ENCODE data around the gene RALB.
"Not testable (repeated sequence)": the region's sequence is repeated elsewhere in the genome, so short reads cannot be mapped to it uniquely, and the experiment has no call there.

The RALB gene

GRCh38 chr2:120299561-120299960 is 46.9 kb downstream of the RALB start:
- no peak for DNase-seq

GRCh38 chr2:120300385-120300784 is 47.7 kb downstream of the RALB start:
- no peak for DNase-seq

GRCh38 chr2:120301284-120301683 is 48.6 kb downstream of the RALB start:
- no peak for DNase-seq

DNA sequence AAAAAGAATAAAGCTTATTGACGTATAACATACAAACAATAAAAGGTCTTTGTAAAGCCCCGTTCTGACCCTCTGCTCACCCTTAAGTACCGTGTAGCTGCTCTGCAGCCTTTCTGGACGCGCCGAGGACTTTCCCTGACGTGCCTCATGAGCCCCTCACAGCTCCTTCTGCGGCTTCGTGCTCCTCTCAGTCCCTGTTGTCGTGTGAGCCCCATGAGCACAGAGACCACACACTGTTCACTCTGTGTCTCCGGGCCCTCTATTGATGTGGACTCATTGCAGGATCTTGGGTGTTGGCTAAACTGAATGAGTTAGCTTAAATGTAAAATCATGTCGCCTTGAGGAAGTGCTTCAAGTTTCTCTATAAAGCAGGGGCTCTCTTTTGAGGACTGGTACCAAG is 49.6 kb downstream of the RALB start:
- DNase-seq: no peak

DNA sequence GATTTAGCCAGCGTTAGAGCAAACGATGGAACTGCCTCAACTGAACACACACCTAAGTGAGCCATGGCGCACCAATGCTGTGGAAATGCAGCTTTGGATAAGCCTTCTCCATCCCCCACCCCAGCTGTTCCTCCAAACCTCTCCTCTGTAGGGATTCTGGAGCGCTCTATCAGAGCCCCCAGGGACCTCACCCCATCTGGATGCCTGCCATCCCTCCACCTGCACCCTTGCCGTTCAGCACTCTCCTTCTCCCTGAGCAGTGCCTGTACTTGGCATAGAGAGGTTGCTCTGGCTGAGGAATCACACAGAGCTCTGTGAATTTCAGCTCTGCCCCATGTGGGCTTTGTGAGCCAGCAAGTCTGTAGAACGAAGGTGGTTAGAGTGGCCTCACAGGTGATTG is 50.5 kb downstream of the RALB start:
- DNase-seq: no peak

GRCh38 chr2:120305296-120305695 is 52.6 kb downstream of the RALB start:
- no peak for DNase-seq

DNA sequence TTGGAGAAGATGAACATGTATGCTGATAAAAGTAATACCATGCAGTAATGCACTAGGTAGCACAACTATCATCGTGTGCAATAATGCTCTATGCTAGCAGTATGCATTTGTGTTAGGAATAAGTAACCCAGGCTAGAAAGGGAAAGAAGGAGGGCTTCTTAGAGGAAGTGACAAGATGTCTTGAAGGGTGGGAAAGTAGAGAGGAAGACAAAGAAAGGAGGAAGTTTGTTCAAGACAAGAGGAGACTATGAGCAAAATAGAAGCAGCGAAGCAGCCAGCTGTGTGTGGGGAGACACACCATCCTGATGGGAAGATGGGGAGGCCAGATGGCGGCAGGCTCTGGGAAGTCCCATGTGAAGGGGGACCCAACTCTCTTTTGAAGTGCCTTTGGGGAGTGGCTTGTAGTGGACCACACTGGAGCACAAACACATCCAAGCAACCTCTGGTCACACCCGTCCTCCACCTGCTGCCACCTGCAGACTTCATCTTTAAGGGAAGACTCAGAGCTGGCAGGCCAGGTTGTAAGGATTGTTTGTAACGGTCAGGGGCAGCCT is 53.4 kb downstream of the RALB start:
- DNase-seq: no peak

DNA sequence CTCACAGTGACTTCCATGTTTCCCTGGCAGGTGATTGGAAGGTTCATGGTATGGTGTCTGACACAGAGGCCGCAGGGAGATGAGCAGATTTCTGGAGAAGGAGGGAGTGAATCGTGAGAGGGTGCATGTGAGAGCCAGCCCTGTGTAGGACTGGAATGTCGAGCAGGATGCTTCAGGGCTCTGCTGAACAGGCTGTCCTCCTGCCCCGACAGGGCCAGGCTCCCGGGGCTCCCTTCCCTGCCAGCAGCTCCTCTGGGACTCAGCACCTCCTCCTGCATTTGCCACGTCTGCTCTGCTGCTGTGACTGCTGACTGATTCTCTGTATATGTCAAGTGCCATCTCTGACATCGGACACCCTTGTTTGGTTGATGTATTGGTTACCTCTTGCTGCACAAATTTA is 54.8 kb downstream of the RALB start:
- DNase-seq: no peak

DNA sequence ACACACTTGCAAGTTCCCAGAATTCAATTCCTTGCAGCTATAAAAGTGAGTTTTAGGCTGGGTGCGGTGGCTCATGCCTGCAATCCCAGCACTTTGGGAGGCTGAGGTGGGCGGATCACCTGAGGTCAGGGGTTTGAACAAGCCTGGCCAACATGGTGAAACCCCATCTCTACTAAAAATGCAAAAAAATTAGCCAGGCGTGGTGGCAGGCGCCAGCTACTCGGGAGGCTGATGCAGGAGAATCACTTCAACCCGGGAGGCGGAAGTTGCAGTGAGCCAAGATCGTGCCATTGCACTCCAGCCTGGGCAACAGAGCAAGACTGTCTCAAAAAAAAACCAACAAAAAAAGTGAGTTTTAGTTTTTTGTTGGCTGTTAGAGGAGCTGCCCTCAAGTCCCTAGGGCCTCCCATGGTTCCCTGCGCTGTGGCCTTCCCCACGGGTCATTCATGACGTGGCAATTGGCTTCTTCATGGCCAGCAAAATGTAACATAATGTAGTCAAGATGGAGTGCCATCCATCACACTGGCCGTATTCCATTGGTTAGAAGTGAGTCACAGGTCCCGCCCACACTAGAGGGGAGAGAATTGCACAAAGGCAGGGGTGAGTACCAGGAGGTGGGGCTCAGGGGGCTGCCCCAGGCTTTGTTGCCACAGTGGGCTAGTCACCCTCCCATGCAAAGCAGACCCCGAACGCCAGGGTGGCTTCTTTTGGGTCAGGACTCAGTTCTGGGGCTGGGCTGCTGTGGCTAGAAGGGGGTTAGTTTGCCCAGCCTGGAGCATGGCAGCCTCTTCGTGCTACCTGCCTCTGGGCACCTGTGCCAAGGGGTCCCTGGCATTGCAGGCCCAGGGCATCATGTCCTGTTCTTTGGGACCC is 55.6 kb downstream of the RALB start:
- DNase-seq: no peak

GRCh38 chr2:120310136-120310535 is 57.5 kb downstream of the RALB start:
- no peak for DNase-seq

- DNase-seq: not testable (repeated sequence)
Measured at GRCh38 chr2:120310841-120311240, 58.2 kb downstream of the RALB start.

DNA sequence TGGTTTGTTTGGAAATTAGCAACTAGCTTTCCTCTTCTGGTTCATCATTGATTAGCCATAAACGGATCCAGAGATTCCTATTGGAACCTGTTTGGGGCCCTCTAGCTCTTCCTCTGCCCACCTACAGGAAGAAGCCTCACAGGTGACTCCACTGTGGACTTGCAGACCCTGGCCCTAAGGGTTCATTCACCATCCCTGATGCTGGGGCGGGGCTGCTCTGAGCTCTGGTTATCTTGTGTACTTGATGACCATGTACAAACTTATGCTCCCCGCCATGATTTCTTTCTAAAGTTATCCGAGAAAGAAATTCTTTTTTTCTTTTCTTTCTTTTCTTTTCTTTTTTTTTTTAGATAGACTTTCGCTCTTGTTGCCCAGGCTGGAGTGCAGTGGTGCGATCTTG is 59.4 kb downstream of the RALB start:
- DNase-seq: no peak

- DNase-seq: peak; percentile 45
Measured at GRCh38 chr2:120312860-120313694, 60.4 kb downstream of the RALB start.

GRCh38 chr2:120313695-120314615 is 61.3 kb downstream of the RALB start:
- DNase-seq: no peak

DNA sequence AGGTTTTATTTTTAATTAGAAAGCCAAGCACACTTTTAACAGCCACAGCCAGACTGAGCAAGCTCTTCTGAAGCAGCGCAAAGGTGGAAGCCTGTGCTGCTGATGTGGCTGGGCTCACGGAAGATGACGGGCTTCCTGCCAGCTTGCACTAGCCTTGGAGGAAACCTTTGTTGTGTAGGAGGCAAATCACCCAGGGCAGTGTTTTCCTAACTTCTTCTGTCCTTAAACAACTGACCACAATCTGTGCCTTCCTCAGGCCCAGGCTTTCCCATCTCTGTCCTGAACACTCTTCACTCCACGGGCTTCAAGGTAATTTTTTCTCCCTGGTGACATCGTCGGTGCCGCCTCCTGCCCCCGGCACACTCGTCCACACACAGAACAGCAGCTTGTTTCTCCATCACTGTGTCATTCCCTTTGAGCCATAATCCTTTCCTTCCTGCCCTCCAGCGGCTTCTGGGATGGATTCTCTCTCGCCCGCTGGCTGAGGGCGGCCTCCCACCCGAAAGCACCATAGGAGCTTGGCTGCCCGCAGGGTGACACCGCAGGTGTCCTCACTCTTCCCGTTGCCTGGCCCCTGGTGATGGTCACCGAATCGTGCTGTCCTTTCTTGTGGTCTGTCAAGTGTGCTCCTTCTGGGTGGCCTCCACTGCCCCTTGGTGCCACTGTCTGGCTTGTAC is 62.2 kb downstream of the RALB start:
- DNase-seq: peak; percentile 4

DNA sequence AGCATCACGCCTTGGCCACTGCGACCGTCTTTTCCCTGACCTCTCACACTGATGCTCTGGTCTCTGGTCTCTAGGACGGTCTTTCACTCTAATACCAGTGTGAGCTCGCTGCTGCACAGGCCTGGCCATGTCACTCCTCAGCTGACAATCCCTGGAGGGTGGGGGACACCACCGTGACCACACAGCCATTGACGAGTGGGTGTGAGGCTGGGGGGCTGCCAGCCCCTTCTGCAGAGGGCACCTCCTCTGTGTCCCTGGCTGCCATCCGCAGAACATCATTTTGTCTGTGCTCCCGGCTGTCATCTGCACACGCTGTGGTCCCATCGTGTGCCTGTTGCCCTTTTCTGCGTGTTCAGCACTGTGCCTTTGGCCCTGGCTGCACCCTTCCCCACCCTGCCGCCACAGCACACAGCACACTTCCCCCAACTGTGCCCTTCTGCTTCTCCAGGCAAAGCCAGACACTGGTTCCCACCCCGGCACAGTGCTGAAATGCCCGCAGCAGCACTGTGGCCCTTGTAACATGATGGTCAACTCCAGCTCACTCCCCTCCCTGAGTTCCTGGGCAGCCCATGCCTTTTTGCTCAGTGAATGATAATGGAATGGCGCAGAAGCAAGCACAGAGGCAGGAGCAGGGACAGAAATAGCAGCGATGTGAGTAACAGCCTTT is 62.8 kb downstream of the RALB start:
- no peak for DNase-seq

DNA sequence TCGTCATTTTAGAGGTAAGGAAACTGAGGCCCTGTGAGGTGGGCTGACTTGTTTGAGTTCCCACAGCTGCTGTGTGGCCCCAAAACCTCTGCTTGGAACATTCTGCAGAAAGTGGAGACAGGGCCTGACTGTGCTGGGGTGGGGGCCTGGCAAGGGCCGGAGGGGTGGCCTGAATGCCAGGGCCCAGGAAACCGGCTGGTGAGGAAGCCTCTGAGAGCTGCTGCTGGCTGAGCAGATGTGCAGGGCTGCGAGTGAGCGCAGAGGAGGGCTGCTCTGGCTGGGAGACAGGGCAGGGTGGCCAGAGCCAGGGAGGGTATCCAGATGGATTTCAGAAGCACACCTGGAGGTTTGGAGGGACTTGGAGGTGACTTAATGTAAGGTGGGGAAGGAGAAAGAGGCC is 63.4 kb downstream of the RALB start:
- DNase-seq: no peak

DNA sequence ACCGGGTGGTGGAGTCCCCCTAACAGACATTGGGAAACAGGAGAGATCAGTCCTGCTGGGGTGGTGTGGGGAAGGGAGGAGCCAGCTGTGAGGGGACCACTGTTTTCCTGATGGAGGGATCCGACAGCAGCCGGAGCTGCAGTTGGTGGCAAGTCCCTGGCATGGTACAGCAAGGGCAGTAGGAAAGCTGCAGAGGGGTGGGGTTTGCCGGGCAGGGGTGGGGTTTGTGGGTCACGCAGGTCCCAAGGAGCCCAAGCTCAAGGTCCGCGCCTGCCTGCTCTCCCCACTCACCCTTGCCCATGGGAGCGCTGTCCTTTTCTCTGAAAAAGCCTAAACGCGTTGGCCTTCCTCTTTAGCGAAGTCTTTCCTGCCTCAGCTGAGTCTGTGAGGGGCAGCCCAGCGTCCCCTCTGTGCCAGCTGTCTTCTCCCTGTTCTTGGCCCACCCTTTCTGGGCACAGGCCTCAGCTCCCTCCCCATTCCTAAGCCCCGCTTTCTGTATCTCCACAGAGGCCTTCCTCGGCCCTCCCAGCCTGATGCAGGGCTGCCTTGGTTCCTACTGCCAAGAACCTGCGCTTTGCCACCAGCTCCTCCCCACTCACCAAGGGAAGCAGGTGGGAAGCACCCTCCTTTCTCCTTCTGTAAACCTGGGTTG is 64.0 kb downstream of the RALB start:
- DNase-seq: no peak

DNA sequence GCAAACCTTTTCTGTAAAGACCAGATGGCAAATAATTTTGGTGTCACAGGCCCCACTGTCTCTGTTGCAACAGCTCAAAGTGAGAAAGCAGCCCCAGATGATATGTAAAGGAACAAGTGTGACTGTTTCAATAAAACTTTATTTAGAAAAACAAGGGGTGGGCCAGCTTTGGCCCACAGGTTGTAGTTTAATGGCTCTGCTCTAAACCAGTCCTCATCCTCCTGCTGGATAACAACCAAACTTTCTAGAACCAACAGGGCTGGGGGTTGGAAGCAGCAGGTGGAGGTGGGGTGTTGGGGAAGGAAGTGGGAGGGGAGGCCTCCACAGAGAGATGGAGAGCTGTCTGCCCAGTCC is 64.5 kb downstream of the RALB start:
- no peak for DNase-seq

- DNase-seq: no peak
Measured at GRCh38 chr2:120317916-120318315, 65.3 kb downstream of the RALB start.

DNA sequence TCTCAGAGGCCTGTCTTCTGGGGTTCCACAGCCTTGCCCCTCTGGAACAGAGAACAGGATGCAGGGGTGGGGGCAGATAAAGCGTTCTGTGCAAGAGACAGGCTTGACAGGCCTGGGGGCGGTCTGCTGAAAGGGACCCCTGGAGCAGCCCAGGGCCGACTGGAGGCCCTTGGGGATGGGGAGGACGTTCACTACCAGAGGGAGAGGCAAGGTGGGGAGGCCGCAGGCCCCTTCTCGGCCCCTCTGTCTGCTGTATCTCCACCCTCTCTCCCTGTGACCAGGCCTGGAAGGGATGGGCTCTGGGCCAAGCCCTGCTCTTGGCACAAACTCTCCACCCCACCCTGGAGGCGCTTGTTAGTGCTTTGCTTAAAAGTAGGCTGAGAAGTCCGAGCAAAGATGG is 66.0 kb downstream of the RALB start:
- DNase-seq: no peak
